Endothelial cell of umbilical vein (primary cell): Measurements from ENCODE around the gene CX3CR1. TPM values are rescaled to one million over a fixed set of nuclear protein-coding genes. Genes with fewer than 3 reads are reported as not detected.

Experiments
- BruUV-seq: library from RNA; stranded (reverse); fragments of 400-500 nt; replicated peaks from 2 replicates; lab custom pipeline; 2021; lab: Mats Ljungman, UMichigan
- CTCF ChIA-PET: fragments of 300-600, 350-600 bp; sonication (Branson Sonifier 250); formaldehyde crosslinking; loops from one replicate; lab custom pipeline; 2021; ENCODE audit warnings: antibody characterized with exemption, inconsistent platforms; lab: Charles Lee
- POLR2A ChIA-PET: fragments of 300-600, 350-600 bp; sonication (Branson Sonifier 250); formaldehyde crosslinking; loops from one replicate; lab custom pipeline; 2021; ENCODE audit warnings: antibody characterized with exemption, inconsistent platforms; lab: Charles Lee
- DNase-seq: peaks from one replicate; pipeline ENCODE4 v3.0.0-alpha.2; 2011; ENCODE audit warnings: low read depth, low spot score
- FAIRE-seq: peaks from 2 replicates; lab custom pipeline; 2011; peaks lifted over from hg19 to GRCh38; lab: Jason Lieb, UNC
- H2AFZ ChIP-seq: 2 replicates; pipeline ENCODE4 v1.6.0; 2012; ENCODE audit warnings: low read depth, low read length, control low read depth, inconsistent platforms
- H3K27ac ChIP-seq: 2 replicates; pipeline ENCODE4 v1.5.1; 2011; ENCODE audit warnings: low read depth, mild to moderate bottlenecking, control low read depth, low read length, moderate library complexity; ENCODE audit not compliant: insufficient read depth
- H3K27me3 ChIP-seq, 2 experiments: 2 replicates each; pipeline versions ENCODE4 v1.6.0 to v1.6.1; 2011; ENCODE audit warnings: low read length in 2 of 2, mixed read lengths in 1 of 2; ENCODE audit not compliant: control insufficient read depth in 2 of 2, insufficient read depth in 2 of 2
- H3K36me3 ChIP-seq, 2 experiments: 2 replicates in 1 of 2; 3 replicates in 1 of 2; pipeline ENCODE4 v1.5.1; 2011; ENCODE audit warnings: low read length in 2 of 2, mild to moderate bottlenecking in 1 of 2, moderate library complexity in 1 of 2; ENCODE audit not compliant: control insufficient read depth in 2 of 2, insufficient read depth in 2 of 2; ENCODE audit errors: extremely low read depth in 1 of 2
- H3K4me1 ChIP-seq: 3 replicates; pipeline ENCODE4 v1.5.1; 2011; ENCODE audit warnings: mild to moderate bottlenecking, low read length; ENCODE audit not compliant: control insufficient read depth, insufficient read depth; ENCODE audit errors: extremely low read depth
- H3K4me2 ChIP-seq: 2 replicates; pipeline ENCODE4 v1.6.1; 2011; ENCODE audit warnings: low read length, control low read depth, mixed read lengths; ENCODE audit not compliant: insufficient read depth
- H3K4me3 ChIP-seq, 3 experiments: fragments of 200-600 bp in 1 of 3; sonication (generic), shearing (Covaris generic) in 1 of 3; replicated peaks in 1 of 3; 2 replicates each; pipeline ENCODE4 v1.5.1; 2011 to 2016; ENCODE audit warnings: control low read depth in 3 of 3, low read length in 3 of 3, mild to moderate bottlenecking in 2 of 3, inconsistent platforms in 1 of 3, low read depth in 1 of 3, moderate library complexity in 1 of 3; ENCODE audit not compliant: insufficient read depth in 1 of 3
- H3K79me2 ChIP-seq: 2 replicates; pipeline ENCODE4 v1.6.0; 2012; ENCODE audit warnings: low read length, inconsistent platforms; ENCODE audit not compliant: control insufficient read depth, insufficient read depth
- H3K9ac ChIP-seq: replicated peaks from 2 replicates; pipeline ENCODE3; 2011; ENCODE audit warnings: low read length, control low read depth; ENCODE audit not compliant: insufficient read depth; ENCODE audit errors: extremely low read depth
- H3K9me1 ChIP-seq: replicated peaks from 3 replicates; pipeline ENCODE4 v1.6.0; 2011; ENCODE audit warnings: mild to moderate bottlenecking, low read length; ENCODE audit not compliant: control insufficient read depth, insufficient read depth; ENCODE audit errors: extremely low read depth
- H3K9me3 ChIP-seq: replicated peaks from 2 replicates; pipeline ENCODE4 v1.5.1; 2012; ENCODE audit warnings: low read length, inconsistent platforms; ENCODE audit not compliant: control insufficient read depth, insufficient read depth
- H4K20me1 ChIP-seq: replicated peaks from 2 replicates; pipeline ENCODE3; 2011; ENCODE audit warnings: mild to moderate bottlenecking, low read length; ENCODE audit not compliant: control insufficient read depth, insufficient read depth; ENCODE audit errors: extremely low read depth
- CTCF ChIP-seq, 2 donors: IDR thresholded peaks; 1 replicate in 1 of 2; 2 replicates in 1 of 2; pipeline ENCODE4 v1.5.1; 2011; ENCODE audit warnings: low read length in 2 of 2, mild to moderate bottlenecking in 2 of 2, moderate library complexity in 2 of 2, control low read depth in 1 of 2, inconsistent platforms in 1 of 2, low read depth in 1 of 2; ENCODE audit not compliant: insufficient read depth in 1 of 2; ENCODE audit errors: extremely low read depth in 1 of 2
- EZH2 ChIP-seq: IDR thresholded peaks from 2 replicates; pipeline ENCODE4 v1.6.1; 2012; ENCODE audit warnings: borderline replicate concordance, low read depth, mild to moderate bottlenecking, moderate library complexity, low read length, inconsistent platforms; ENCODE audit not compliant: severe bottlenecking
- FOS ChIP-seq: IDR thresholded peaks from 2 replicates; pipeline ENCODE4 v1.6.1; 2011; ENCODE audit warnings: mild to moderate bottlenecking, low read length, moderate library complexity, borderline replicate concordance; ENCODE audit not compliant: insufficient read depth
- GATA2 ChIP-seq: IDR thresholded peaks from 2 replicates; pipeline ENCODE4 v1.7.0; 2011; ENCODE audit warnings: low read depth, mild to moderate bottlenecking, moderate library complexity, mixed read lengths, low read length; ENCODE audit not compliant: insufficient read length, insufficient read depth
- JUN ChIP-seq: IDR thresholded peaks from 2 replicates; pipeline ENCODE4 v1.6.1; 2011; ENCODE audit warnings: borderline replicate concordance, low read depth; ENCODE audit not compliant: insufficient read length, insufficient read depth
- MAX ChIP-seq: IDR thresholded peaks from 2 replicates; pipeline ENCODE4 v1.6.1; 2011; ENCODE audit not compliant: insufficient read depth, insufficient read length
- MYC ChIP-seq: IDR thresholded peaks from one replicate; pipeline ENCODE4 v1.6.1; 2011; ENCODE audit warnings: mild to moderate bottlenecking, low read depth, low read length
- POLR2A ChIP-seq: IDR thresholded peaks from 2 replicates; pipeline ENCODE4 v1.6.1; 2012; ENCODE audit warnings: low read depth, mild to moderate bottlenecking, control low read depth, low read length
- POLR2AphosphoS5 ChIP-seq: IDR thresholded peaks from 2 replicates; pipeline ENCODE4 v1.6.1; 2012; ENCODE audit warnings: low read depth, mild to moderate bottlenecking, control low read depth, low read length, moderate library complexity; ENCODE audit not compliant: insufficient read depth
- dilution Hi-C: fragments of 300-500 bp; cut with MboI; formaldehyde crosslinking; loops from one replicate; pipeline ENCODE4 v1.15.0; 2019; ENCODE audit warnings: low sequenced_read_pairs; ENCODE audit not compliant: extremely low pct_ligation_motif_present
- intact Hi-C: fragments of 100-400 bp; cut with micrococcal nuclease; formaldehyde crosslinking; loops from one replicate; pipeline ENCODE4 v1.10.0; 2022
- polyA plus RNA-seq, 4 experiments: library from polyadenylated mRNA; depleted of rRNA in 3 of 4; stranded (reverse) in 3 of 4; unstranded in 1 of 4; fragments of >200 nt; gene quantifications; 2 replicates each; pipeline versions ENCODE4 v1.2.1 to v1.2.3, GENCODE V29; 2011 to 2012; ENCODE audit warnings: missing spikeins in 1 of 4
- total RNA-seq: library from RNA; stranded (reverse); gene quantifications from 2 replicates; pipeline ENCODE4 v1.2.3, GENCODE V29; 2021

Gene CX3CR1
- total and polyA plus RNA-seq, 2 donors (not counting 3 experiments of a cell fraction or from before 2014, with no cell fraction given), result not detected

- Histone ChIP-seq H3K27ac (no peak overlapping the region), H3K9ac (no peak overlapping the region), H3K4me3 (no peak overlapping the region), H3K4me1 (peaks cover 5% of the 10 kb centered on the region), H3K4me2 (no peak overlapping the region), H3K36me3 (no peaks in the 10 kb centered on the region), H4K20me1 (no peaks in the 10 kb centered on the region), H3K9me3 (no peaks in the 10 kb centered on the region), H3K27me3 (peaks cover 0 to 1% of the 10 kb centered on the region in 2 experiments), H3K9me1 (no peaks in the 10 kb centered on the region), H3K79me2 (no peaks in the 10 kb centered on the region), H2AFZ (no peak overlapping the region)
- POLR2A ChIA-PET, result no interaction called here
- intact Hi-C loops, result no loop called here
- no peak for TF ChIP-seq POLR2AphosphoS5
- no peak for TF ChIP-seq FOS
- TF ChIP-seq MYC, result no peak
- TF ChIP-seq GATA2, result no peak
- no peak for TF ChIP-seq CTCF (IDR thresholded peaks at IDR 0.05; ENCODE audit: extremely low read depth in 1 of 2, insufficient read depth in 1 of 2, low read depth in 1 of 2, low read length in 2 of 2)
- TF ChIP-seq MAX, result no peak
- no peak for TF ChIP-seq POLR2A
- TF ChIP-seq JUN, result no peak
- no peak for TF ChIP-seq EZH2
- FAIRE-seq (no peak), DNase-seq (no peak)
- dilution Hi-C loops, result no loop called here
- BruUV-seq, result no TSS peak
- CTCF ChIA-PET, result interaction anchor here (0.6 to 11.4 kb wide), 45 partner anchors 10 to 768 kb away, joined by 3 to 449 read pairs (median 8); partner anchors contain the start of genes CX3CR1, GORASP1, TTC21A and XIRP1
Observed at GRCh38 chr3:39289107-39289506, 9.3 kb upstream of the CX3CR1 start.
